ENCODE results near the gene LRWD1.

DNA sequence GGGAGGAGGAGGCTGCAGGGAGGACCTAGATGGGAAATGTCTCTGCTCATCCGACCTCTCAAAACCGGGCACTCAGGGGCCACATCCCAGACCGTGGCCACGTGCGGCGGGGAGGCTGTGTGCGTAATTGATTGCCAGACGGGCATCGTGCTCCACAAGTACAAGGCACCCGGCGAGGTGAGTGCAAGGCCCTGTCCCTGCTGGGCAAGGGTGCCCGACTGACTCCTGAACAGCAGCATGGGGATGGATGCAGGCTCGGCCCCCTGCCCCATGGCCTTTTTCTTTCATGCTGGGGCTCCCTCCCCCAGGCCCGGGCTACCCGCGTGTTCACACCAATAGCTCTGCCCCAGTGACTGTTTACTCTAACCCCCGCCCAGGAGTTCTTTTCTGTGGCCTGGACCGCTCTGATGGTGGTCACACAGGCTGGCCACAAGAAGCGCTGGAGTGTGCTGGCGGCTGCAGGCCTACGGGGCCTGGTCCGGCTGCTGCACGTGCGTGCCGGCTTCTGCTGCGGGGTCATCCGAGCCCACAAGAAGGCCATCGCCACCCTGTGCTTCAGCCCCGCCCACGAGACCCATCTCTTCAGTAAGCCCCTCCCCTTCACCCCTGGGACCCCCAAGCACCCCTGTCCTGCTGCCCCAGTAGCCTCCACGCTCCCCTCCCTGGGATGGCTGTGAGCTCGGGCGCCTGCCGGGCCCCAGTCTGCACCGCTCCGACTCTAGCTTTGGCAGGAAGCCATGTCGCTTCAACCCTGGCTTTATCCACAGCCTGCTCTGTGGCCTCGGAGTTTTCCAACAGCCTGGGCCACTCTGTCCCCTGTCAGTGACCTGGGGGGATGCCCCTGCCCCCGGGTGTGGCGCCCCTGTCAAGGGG is 3.9 kb downstream of the LRWD1 start:
- TF ChIP-seq FOSL2 (IDR thresholded peaks at IDR 0.05) (no peak), FOSL2 (CRISPR knock-in tag; IDR thresholded peaks at IDR 0.05) (no peak), CTCF (IDR thresholded peaks at IDR 0.05) (no peak), REST (IDR thresholded peaks at IDR 0.05) (no peak), ZFP36 (IDR thresholded peaks at IDR 0.05; ENCODE audit: borderline replicate concordance, partially characterized antibody) (no peak), POLR2A (IDR thresholded peaks at IDR 0.05; ENCODE audit: low read length) (no peak), EHMT2 (IDR thresholded peaks at IDR 0.05; ENCODE audit: low read depth) (no peak)
